BE2C (cell line): Measurements from ENCODE around the gene CACNA2D3.

ENCODE experiments used
- DNase-seq: peaks from one replicate; pipeline ENCODE4 v3.0.0-alpha.2; 2020
- H3K27me3 ChIP-seq: fragments of 250-450 bp; sonication (Bioruptor Pico); 2 replicates; pipeline ENCODE4 v1.5.1; 2020; ENCODE audit warnings: mild to moderate bottlenecking
- H3K36me3 ChIP-seq: fragments of 250-450 bp; sonication (Bioruptor Pico); 2 replicates; pipeline ENCODE4 v1.5.1; 2020; ENCODE audit warnings: mild to moderate bottlenecking
- H3K4me1 ChIP-seq: fragments of 250-450 bp; sonication (Bioruptor Pico); 2 replicates; pipeline ENCODE4 v1.5.1; 2020
- H3K4me3 ChIP-seq: 2 replicates; pipeline ENCODE4 v1.5.1; 2011; ENCODE audit warnings: low read depth, low read length
- H3K9me3 ChIP-seq: fragments of 250-450 bp; sonication (Bioruptor Pico); 2 replicates; pipeline ENCODE4 v1.5.1; 2020
- CTCF ChIP-seq: IDR thresholded peaks from 2 replicates; pipeline ENCODE4 v1.5.1; 2012; ENCODE audit warnings: mild to moderate bottlenecking, low read depth, low read length

CACNA2D3 gene

GRCh38 chr3:54837964-54838363 is 715.6 kb downstream of the CACNA2D3 start:
- DNase-seq: no peak
- no peaks in the 10 kb centered on the region for H3K27me3 ChIP-seq
- no peak overlapping the region for H3K4me3 ChIP-seq
- no peaks in the 10 kb centered on the region for H3K4me1 ChIP-seq
- no peaks in the 10 kb centered on the region for H3K9me3 ChIP-seq
- no peaks in the 10 kb centered on the region for H3K36me3 ChIP-seq
- no peak for TF ChIP-seq CTCF

- H3K4me1 ChIP-seq: no peaks in the 10 kb centered on the region
- H3K27me3 ChIP-seq: no peaks in the 10 kb centered on the region
- no peaks in the 10 kb centered on the region for H3K9me3 ChIP-seq
- no peak overlapping the region for H3K4me3 ChIP-seq
- DNase-seq: no peak
- no peak for TF ChIP-seq CTCF
- H3K36me3 ChIP-seq: no peaks in the 10 kb centered on the region
Measured at GRCh38 chr3:54841471-54841870, 719.1 kb downstream of the CACNA2D3 start.

GRCh38 chr3:54843352-54843751 is 721.0 kb downstream of the CACNA2D3 start:
- H3K9me3 ChIP-seq: no peaks in the 10 kb centered on the region
- H3K36me3 ChIP-seq: no peaks in the 10 kb centered on the region
- no peaks in the 10 kb centered on the region for H3K4me1 ChIP-seq
- H3K4me3 ChIP-seq: no peak overlapping the region
- H3K27me3 ChIP-seq: no peaks in the 10 kb centered on the region
- TF ChIP-seq CTCF: no peak
- DNase-seq: no peak

GRCh38 chr3:54844211-54844610 is 721.9 kb downstream of the CACNA2D3 start:
- no peaks in the 10 kb centered on the region for H3K4me1 ChIP-seq

GRCh38 chr3:54845011-54845410 is 722.7 kb downstream of the CACNA2D3 start:
- Histone ChIP-seq H3K4me1 (no peaks in the 10 kb centered on the region), H3K27me3 (no peaks in the 10 kb centered on the region), H3K36me3 (no peaks in the 10 kb centered on the region), H3K4me3 (no peak overlapping the region), H3K9me3 (no peaks in the 10 kb centered on the region)
- DNase-seq: no peak
- TF ChIP-seq CTCF: no peak

More at GRCh38 chr3:54844211-54844610, 721.9 kb downstream of the CACNA2D3 start:
- no peak overlapping the region for H3K4me3 ChIP-seq
- DNase-seq: no peak
- TF ChIP-seq CTCF: no peak
- H3K36me3 ChIP-seq: no peaks in the 10 kb centered on the region
- no peaks in the 10 kb centered on the region for H3K9me3 ChIP-seq
- H3K27me3 ChIP-seq: no peaks in the 10 kb centered on the region

- H3K4me3 ChIP-seq: no peak overlapping the region
- no peak for TF ChIP-seq CTCF
- H3K27me3 ChIP-seq: no peaks in the 10 kb centered on the region
- no peaks in the 10 kb centered on the region for H3K36me3 ChIP-seq
- no peak for DNase-seq
- H3K9me3 ChIP-seq: no peaks in the 10 kb centered on the region
- H3K4me1 ChIP-seq: no peaks in the 10 kb centered on the region
Measured at GRCh38 chr3:54845551-54845950, 723.2 kb downstream of the CACNA2D3 start.
